Activated gamma-delta T cell treated with Interleukin-2 at 50 U/mL for 16 hours (primary cell): Measurements from ENCODE around the gene CFAP77.

Source experiments
- DNase-seq: peaks from one replicate; pipeline ENCODE4 v3.0.0-alpha.2; 2020

The CFAP77 gene

GRCh38 chr9:132520612-132521011 lies 110.6 kb downstream of the CFAP77 start:
- no peak for DNase-seq

GRCh38 chr9:132525308-132526023 lies 115.5 kb downstream of the CFAP77 start:
- DNase-seq, result no peak

GRCh38 chr9:132531195-132531594 lies 121.2 kb downstream of the CFAP77 start:
- no peak for DNase-seq

- no peak for DNase-seq
Measured at GRCh38 chr9:132531710-132532570, 121.9 kb downstream of the CFAP77 start.

- no peak for DNase-seq
Measured at GRCh38 chr9:132534832-132535231, 124.8 kb downstream of the CFAP77 start.

GRCh38 chr9:132536124-132536523 lies 126.1 kb downstream of the CFAP77 start:
- DNase-seq, result no peak

GRCh38 chr9:132537352-132537751 lies 127.3 kb downstream of the CFAP77 start:
- no peak for DNase-seq

GRCh38 chr9:132538071-132538470 lies 128.1 kb downstream of the CFAP77 start:
- no peak for DNase-seq

- DNase-seq, result no peak
Measured at GRCh38 chr9:132539096-132539495, 129.1 kb downstream of the CFAP77 start.

- no peak for DNase-seq
Measured at GRCh38 chr9:132541051-132541450, 131.0 kb downstream of the CFAP77 start.

- DNase-seq, result no peak
Measured at GRCh38 chr9:132541870-132542830, 132.1 kb downstream of the CFAP77 start.

GRCh38 chr9:132543251-132543650 lies 133.2 kb downstream of the CFAP77 start:
- no peak for DNase-seq

GRCh38 chr9:132543960-132544359 lies 133.9 kb downstream of the CFAP77 start:
- no peak for DNase-seq

GRCh38 chr9:132545578-132545977 lies 135.6 kb downstream of the CFAP77 start:
- DNase-seq, result no peak

- DNase-seq, result no peak
Measured at GRCh38 chr9:132546148-132547051, 136.4 kb downstream of the CFAP77 start.

- no peak for DNase-seq
Measured at GRCh38 chr9:132547052-132547431, 137.0 kb downstream of the CFAP77 start.

- DNase-seq, result no peak
Measured at GRCh38 chr9:132547436-132547835, 137.4 kb downstream of the CFAP77 start.

GRCh38 chr9:132547976-132548730 lies 138.1 kb downstream of the CFAP77 start:
- no peak for DNase-seq

- DNase-seq, result no peak
Measured at GRCh38 chr9:132548751-132549640, 139.0 kb downstream of the CFAP77 start.

- no peak for DNase-seq
Measured at GRCh38 chr9:132551556-132551955, 141.5 kb downstream of the CFAP77 start.
